ENCODE results near the gene CRNN. TPM values are rescaled to one million over a fixed set of nuclear protein-coding genes. Genes with fewer than 3 reads are reported as not detected.

CRNN gene
- total RNA-seq, 4 donors from 2014 or later = not detected

DNA sequence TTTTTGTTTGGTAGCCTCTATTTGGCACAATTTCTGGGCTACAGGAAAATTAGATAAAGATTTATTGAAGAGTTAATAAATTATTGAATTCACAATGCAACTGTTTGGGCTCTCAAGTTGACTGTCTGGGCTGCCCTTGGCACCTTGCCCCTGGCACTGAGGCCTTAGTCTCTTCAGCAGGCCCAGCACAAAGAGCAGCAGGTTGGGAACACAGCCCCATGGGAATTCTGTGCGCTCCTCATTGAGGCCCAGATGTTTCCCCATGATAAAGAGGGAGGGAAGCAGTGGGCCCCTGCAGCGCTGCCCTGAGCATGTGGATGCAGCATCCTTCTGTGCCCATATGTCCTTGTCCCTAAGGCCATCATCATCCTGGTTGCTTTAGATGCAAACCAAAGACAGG lies 2.9 kb downstream of the CRNN start:
- no peaks in the 10 kb centered on the region for H3K27me3 ChIP-seq
- H3K4me3 ChIP-seq (replicated peaks in 1 of 3) = no peak overlapping the region
- no peaks in the 10 kb centered on the region for H3K36me3 ChIP-seq
- DNase-seq = peak; percentile 73
- no peaks in the 10 kb centered on the region for H3K9me3 ChIP-seq
- 41 to 60% methylated on average over 1 to 2 of the region's 2 CpGs for WGBS, 2 donors
- H3K4me1 ChIP-seq = peaks cover 0 to 11% of the 10 kb centered on the region in 2 donors
- intact Hi-C loops (cut with DNase I) = no loop called here
- peak overlapping the region in 1 of 3 donors; percentile 1 for H3K27ac ChIP-seq
- TF ChIP-seq, protein P1, sequence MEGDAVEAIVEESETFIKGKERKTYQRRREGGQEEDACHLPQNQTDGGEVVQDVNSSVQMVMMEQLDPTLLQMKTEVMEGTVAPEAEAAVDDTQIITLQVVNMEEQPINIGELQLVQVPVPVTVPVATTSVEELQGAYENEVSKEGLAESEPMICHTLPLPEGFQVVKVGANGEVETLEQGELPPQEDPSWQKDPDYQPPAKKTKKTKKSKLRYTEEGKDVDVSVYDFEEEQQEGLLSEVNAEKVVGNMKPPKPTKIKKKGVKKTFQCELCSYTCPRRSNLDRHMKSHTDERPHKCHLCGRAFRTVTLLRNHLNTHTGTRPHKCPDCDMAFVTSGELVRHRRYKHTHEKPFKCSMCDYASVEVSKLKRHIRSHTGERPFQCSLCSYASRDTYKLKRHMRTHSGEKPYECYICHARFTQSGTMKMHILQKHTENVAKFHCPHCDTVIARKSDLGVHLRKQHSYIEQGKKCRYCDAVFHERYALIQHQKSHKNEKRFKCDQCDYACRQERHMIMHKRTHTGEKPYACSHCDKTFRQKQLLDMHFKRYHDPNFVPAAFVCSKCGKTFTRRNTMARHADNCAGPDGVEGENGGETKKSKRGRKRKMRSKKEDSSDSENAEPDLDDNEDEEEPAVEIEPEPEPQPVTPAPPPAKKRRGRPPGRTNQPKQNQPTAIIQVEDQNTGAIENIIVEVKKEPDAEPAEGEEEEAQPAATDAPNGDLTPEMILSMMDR (IDR thresholded peaks at IDR 0.05) = no peak
- no peak for TF ChIP-seq POLR2A (IDR thresholded peaks at IDR 0.05)

DNA sequence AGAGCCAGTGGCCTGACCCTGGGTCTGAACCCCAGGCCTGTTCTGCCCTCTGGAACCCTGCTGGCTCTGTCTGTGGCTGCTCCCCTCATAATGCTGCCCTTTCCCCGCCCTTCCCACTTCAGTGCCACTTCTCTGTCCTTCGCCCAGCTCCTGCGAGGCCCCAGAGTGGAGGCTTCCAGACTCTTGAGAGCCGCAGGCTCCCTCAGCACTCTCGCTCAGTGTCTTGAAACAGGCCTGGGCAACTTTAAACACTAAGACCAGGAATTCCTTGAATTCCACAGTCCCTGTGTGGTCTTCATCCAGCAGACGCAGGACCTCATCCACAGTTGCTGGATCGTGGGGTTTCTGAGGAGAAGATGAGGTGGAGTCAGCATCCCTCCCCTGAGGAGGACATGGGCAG lies 3.5 kb downstream of the CRNN start:
- peak overlapping the region in 2 of 3 donors; percentile 1 to 27 for H3K27ac ChIP-seq

DNA sequence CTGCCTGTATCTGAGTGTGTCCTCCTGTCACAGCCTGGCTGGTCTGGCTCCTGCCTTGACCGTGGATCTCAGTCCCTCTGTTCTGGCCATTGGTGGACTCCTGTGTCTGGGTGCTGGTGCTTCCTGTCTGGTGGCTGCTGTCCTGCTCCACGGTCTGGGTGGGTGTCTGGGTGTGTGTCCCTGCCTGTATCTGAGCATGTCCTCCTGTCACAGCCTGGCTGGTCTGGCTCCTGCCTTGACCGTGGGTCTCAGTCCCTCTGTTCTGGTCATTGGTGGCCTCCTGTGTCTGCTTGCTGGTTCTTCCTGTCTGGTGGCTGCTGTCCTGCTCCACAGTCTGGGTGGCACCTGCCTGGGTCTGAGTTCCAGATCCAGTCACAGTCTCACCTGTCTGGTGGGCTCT lies 4.0 kb downstream of the CRNN start:
- Histone ChIP-seq H3K27me3 (no peaks in the 10 kb centered on the region), H3K4me1 (peaks cover 0 to 11% of the 10 kb centered on the region in 2 donors), H3K27ac (no peak overlapping the region), H3K9me3 (no peaks in the 10 kb centered on the region), H3K36me3 (no peaks in the 10 kb centered on the region), H3K4me3 (replicated peaks in 1 of 3) (no peak overlapping the region)
- DNase-seq = no peak
- intact Hi-C loops (cut with DNase I) = no loop called here
- no peak for TF ChIP-seq POLR2A (IDR thresholded peaks at IDR 0.05)
- TF ChIP-seq, protein P1 (IDR thresholded peaks at IDR 0.05) = no peak
- WGBS, 2 donors = 83 to 100% methylated on average over 1 to 3 of the region's 3 CpGs

More for the DNA sequence above, 3.5 kb downstream of the CRNN start:
- H3K9me3 ChIP-seq = no peaks in the 10 kb centered on the region
- WGBS, 2 donors = 39 to 48% methylated on average over 6 to 7 of the region's 7 CpGs
- intact Hi-C loops (cut with DNase I) = no loop called here
- H3K27me3 ChIP-seq = no peaks in the 10 kb centered on the region
- H3K4me3 ChIP-seq (replicated peaks in 1 of 3) = no peak overlapping the region
- peaks cover 0 to 11% of the 10 kb centered on the region in 2 donors for H3K4me1 ChIP-seq
- DNase-seq = peak; percentile 66 to 74
- no peak for TF ChIP-seq POLR2A (IDR thresholded peaks at IDR 0.05)
- TF ChIP-seq, protein P1 (IDR thresholded peaks at IDR 0.05) = no peak
- no peaks in the 10 kb centered on the region for H3K36me3 ChIP-seq

DNA sequence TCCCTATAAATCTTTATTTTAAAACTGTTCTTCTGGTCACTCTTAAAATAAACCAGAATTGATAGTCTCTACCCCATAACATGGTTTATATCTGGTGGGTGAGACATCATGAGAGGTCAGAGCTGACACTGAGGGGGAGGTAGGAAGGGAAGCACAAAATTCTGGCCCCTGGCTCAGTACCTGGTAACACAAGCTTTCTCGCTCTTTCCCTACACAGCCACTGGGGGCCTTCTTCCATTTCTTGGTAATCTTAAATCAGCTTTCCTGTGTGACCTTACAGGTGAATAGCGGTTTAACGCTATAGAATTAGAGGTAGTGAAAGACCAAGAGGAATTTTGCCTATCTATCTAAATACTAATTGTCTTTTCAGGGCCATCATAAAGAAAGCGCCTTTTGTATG lies 5.4 kb downstream of the CRNN start:
- H3K36me3 ChIP-seq = no peaks in the 10 kb centered on the region
- H3K4me1 ChIP-seq = peaks cover 0 to 11% of the 10 kb centered on the region in 2 donors
- H3K9me3 ChIP-seq = no peaks in the 10 kb centered on the region
- WGBS, 2 donors = 96 to 99% methylated on average over 4 of the region's 4 CpGs
- H3K27me3 ChIP-seq = no peaks in the 10 kb centered on the region
- TF ChIP-seq, protein P1 (IDR thresholded peaks at IDR 0.05) = no peak
- TF ChIP-seq POLR2A (IDR thresholded peaks at IDR 0.05) = no peak
- intact Hi-C loops (cut with DNase I) = no loop called here
- no peak overlapping the region for H3K4me3 ChIP-seq (replicated peaks in 1 of 3)
- no peak overlapping the region for H3K27ac ChIP-seq
- no peak for DNase-seq

DNA sequence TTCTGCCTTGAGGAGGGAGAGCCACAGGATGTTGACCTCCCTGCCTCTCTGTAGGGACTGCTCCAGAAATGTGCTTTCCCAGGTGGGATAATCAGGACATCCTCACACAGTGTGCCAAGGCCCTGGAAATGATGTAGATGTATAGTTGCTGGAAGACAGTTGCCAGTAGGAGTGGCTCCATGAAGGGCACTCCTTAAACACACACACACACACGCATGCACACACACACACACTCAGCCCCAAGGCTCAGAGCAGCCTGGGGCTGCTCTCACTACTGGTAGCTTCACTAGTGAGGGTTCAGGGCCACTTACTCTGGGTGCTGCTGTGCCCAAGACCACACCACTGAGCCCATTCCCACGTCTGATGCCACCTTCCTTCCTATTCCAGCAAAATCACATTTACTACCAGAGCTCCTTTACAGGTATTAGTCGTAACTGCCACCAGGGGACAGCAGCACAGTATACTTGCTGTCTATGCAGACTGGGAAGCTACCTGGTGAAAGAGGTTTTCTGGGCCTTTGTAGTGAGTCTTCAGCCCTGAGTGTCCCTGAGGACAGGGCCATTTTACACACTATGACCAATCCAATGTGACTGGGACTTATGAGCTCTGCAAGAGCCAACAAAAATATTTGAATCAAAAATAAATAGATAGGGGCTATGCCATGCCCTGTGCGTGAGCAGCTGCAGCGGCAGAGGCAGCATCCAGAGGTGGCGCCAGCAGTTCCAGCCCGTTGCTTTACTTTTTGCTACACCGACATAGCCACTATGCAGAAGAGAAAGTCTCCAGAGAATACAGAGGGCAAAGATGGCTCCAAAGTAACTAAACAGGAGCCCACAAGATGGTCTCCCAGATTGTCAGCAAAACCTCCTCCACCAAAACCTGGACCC lies 15.0 kb downstream of the CRNN start:
- Histone ChIP-seq H3K36me3 (no peaks in the 10 kb centered on the region), H3K9me3 (no peaks in the 10 kb centered on the region), H3K27me3 (no peaks in the 10 kb centered on the region), H3K4me3 (replicated peaks in 1 of 3) (no peak overlapping the region), H3K27ac (no peak overlapping the region), H3K4me1 (no peaks in the 10 kb centered on the region)
- intact Hi-C loops (cut with DNase I) = no loop called here
- TF ChIP-seq POLR2A (IDR thresholded peaks at IDR 0.05) = no peak
- TF ChIP-seq, protein P1 (IDR thresholded peaks at IDR 0.05) = peak in 4 of 6 experiments; percentile 35 to 60 (median 52)
- DNase-seq = peak; percentile 44 to 57
- WGBS, 2 donors = 37 to 51% methylated on average over 8 of the region's 8 CpGs
